Upper lobe of right lung (tissue), 1 donor: ENCODE data around the gene TERT. TPM values are rescaled to one million over a fixed set of nuclear protein-coding genes. Genes with fewer than 3 reads are reported as not detected.

Experiments
- ATAC-seq: fragments of 200-7000 bp; cut with Tn5 transposase; one replicate; pipeline ENCODE4 v1.9.1; 2020; ENCODE audit warnings: mild to moderate bottlenecking, moderate library complexity
- DNase-seq: peaks from one replicate; pipeline ENCODE4 v3.0.0-alpha.2; 2020
- H3K27ac ChIP-seq: fragments of 200-600 bp; one replicate; pipeline ENCODE4 v1.8.0; 2022
- H3K27me3 ChIP-seq: fragments of 200-600 bp; one replicate; pipeline ENCODE4 v1.8.0; 2022; ENCODE audit warnings: mild to moderate bottlenecking
- H3K36me3 ChIP-seq: fragments of 200-600 bp; one replicate; pipeline ENCODE4 v1.8.0; 2022
- H3K4me1 ChIP-seq: fragments of 200-600 bp; one replicate; pipeline ENCODE4 v1.8.0; 2022
- H3K4me3 ChIP-seq: fragments of 200-600 bp; one replicate; pipeline ENCODE4 v1.8.0; 2022; ENCODE audit warnings: mild to moderate bottlenecking
- H3K9me3 ChIP-seq: fragments of 200-600 bp; one replicate; pipeline ENCODE4 v1.8.0; 2022
- CTCF ChIP-seq: fragments of 200-600 bp; IDR thresholded peaks from one replicate; pipeline ENCODE4 v1.8.0; 2022; ENCODE audit warnings: antibody characterized with exemption
- intact Hi-C: fragments of 100-400 bp; cut with DNase I; formaldehyde crosslinking; loops from one replicate; pipeline ENCODE4 v1.11.0; 2022
- total RNA-seq: library from RNA; stranded (reverse); fragmentation: NEBNext Ultra II Directional; extraction: Animal tissue kit (Norgen Biotek cat#: 25700); gene quantifications from one replicate; pipeline ENCODE4 v1.2.1, GENCODE V29; 2021
- donor health status: DM: no; HTN: yes; CAD: no; lungs with severe emphysema.

The TERT gene
- total RNA-seq, 1 donor from 2014 or later: not detected

- DNase-seq (no peak), ATAC-seq (no peak)
- no peaks in the 10 kb centered on the region for H3K36me3 ChIP-seq
- intact Hi-C loops: no loop called here
- H3K27me3 ChIP-seq: no peaks in the 10 kb centered on the region
- H3K9me3 ChIP-seq: no peaks in the 10 kb centered on the region
- no peaks in the 10 kb centered on the region for H3K4me1 ChIP-seq
- H3K27ac ChIP-seq: no peak overlapping the region
- no peak overlapping the region for H3K4me3 ChIP-seq
- TF ChIP-seq CTCF: no peak
These were observed 20.4 kb downstream of the TERT start for GRCh38 chr5:1274471-1274870.

GRCh38 chr5:1273745-1274144, 21.1 kb downstream of the TERT start:
- H3K4me3 ChIP-seq: no peak overlapping the region
- ATAC-seq (no peak), DNase-seq (no peak)
- H3K27me3 ChIP-seq: no peaks in the 10 kb centered on the region
- no peaks in the 10 kb centered on the region for H3K4me1 ChIP-seq
- TF ChIP-seq CTCF: no peak
- no peak overlapping the region for H3K27ac ChIP-seq
- H3K36me3 ChIP-seq: no peaks in the 10 kb centered on the region
- intact Hi-C loops: no loop called here
- no peaks in the 10 kb centered on the region for H3K9me3 ChIP-seq

- intact Hi-C loops: no loop called here
- ATAC-seq (no peak), DNase-seq (no peak)
- Histone ChIP-seq H3K9me3 (no peaks in the 10 kb centered on the region), H3K4me3 (no peak overlapping the region), H3K27ac (no peak overlapping the region), H3K27me3 (no peaks in the 10 kb centered on the region), H3K36me3 (no peaks in the 10 kb centered on the region), H3K4me1 (no peaks in the 10 kb centered on the region)
- no peak for TF ChIP-seq CTCF
These were observed 22.7 kb downstream of the TERT start for GRCh38 chr5:1272201-1272600.

GRCh38 chr5:1270933-1271914, 23.6 kb downstream of the TERT start:
- H3K27ac ChIP-seq: no peak overlapping the region
- DNase-seq (no peak), ATAC-seq (peak; percentile 24)
- no peak overlapping the region for H3K4me3 ChIP-seq
- H3K36me3 ChIP-seq: no peaks in the 10 kb centered on the region
- H3K4me1 ChIP-seq: no peaks in the 10 kb centered on the region
- H3K9me3 ChIP-seq: no peaks in the 10 kb centered on the region
- no peak for TF ChIP-seq CTCF
- intact Hi-C loops: no loop called here
- no peaks in the 10 kb centered on the region for H3K27me3 ChIP-seq

- DNase-seq (no peak), ATAC-seq (no peak)
- intact Hi-C loops: no loop called here
- no peaks in the 10 kb centered on the region for H3K9me3 ChIP-seq
- no peaks in the 10 kb centered on the region for H3K27me3 ChIP-seq
- H3K36me3 ChIP-seq: no peaks in the 10 kb centered on the region
- no peak overlapping the region for H3K4me3 ChIP-seq
- H3K27ac ChIP-seq: no peak overlapping the region
- H3K4me1 ChIP-seq: no peaks in the 10 kb centered on the region
- TF ChIP-seq CTCF: no peak
These were observed 24.4 kb downstream of the TERT start for GRCh38 chr5:1270426-1270825.
